Fibroblast of skin of left quadriceps (primary cell): Measurements from ENCODE around the gene FANCE.

Source experiments
- DNase-seq, 2 experiments: peaks; one replicate each; pipeline ENCODE4 v3.0.0-alpha.2; 2013; ENCODE audit warnings: low read depth in 2 of 2

FANCE gene

DNA sequence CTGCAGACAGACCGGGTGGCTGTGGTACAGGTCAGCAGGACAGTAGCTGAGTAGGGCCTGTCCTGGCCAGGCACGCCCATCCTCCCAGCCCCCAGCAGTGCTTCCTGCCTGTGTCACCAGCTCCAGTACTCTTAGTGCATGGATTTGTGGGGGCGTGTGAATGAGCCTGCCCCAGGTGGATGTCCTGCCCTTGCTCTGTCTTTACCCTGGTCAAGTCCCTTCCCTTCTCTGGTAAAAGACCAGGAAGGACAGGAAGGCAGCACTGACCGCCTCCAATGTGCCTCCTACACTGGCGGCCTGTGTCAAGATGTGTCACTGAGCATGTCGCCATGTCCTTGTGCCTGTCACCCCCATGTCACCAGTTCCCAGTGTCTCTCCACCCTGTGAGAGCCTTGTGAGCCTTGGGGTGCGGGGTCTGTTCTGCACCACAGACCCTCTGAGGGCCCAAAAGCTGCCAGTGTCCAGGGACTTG is 32.8 kb downstream of the FANCE start:
- no peak for DNase-seq

DNA sequence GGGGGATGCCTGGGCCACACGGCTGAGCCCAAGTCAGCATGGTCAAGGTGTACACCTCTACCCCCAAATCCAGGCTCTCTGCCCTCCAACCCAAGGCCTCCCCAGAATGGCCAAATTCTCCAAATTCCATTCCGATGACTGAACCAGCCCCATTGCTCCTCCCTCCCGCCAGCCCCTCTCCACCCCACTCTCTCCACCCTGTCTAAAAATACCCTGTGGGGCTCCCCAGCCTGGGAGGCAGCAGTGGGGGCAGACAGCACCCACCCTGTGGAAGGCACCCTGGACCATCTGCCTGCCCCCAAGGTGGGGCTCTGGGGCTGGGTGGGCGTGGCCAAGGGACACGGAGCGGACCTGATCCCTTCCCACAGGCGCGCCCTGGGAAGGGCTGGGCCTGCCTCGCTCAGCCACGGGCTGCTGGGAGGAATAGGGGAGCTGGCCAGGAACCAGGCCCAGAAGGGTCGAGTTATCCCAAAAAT is 33.3 kb downstream of the FANCE start:
- DNase-seq = peak in 1 of 2 experiments; percentile 40

DNA sequence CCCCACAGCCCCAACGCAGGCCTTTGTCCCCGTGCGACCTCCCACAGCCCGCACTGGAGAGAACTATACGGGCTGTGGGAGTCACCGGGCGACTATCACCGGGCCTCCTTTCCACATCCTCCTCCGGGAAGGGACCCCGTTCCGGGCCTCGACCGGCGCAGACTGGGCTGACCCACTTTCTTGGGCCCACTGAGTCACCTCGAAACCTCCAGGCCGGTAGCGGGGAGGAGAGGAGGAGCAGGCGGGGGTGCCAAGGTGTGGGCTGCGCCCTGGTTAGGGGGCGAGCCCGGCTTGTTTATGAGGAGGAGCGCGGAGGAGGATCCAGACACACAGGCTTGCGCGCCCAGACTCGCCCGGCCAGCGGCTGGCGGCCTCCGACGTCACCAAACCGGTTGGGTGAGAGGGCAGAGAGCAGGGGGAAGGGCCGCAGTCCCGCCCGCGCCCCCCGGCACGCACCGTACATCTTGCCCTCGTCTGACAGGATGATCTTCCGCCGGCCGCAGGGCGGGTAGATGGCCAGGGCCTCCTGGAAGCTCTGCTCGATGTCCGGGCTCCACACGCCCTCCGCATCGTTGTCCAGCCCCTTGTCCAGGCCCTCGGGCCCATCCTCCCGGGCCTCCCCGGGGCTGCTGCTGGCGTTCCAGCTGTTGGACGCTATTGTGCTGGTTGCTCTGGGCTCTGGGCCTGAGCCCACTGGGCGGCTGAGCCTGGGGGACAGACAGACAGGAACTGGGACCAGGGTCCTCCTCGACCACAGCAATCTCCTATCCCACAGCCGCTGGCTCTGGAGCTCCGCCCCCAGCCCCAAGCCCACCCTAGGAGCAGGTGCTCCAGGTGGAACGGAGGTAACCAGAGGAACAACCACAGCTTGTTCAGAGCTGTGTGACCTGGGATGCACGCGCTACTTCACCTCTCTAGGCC is 34.1 kb downstream of the FANCE start:
- no peak for DNase-seq

DNA sequence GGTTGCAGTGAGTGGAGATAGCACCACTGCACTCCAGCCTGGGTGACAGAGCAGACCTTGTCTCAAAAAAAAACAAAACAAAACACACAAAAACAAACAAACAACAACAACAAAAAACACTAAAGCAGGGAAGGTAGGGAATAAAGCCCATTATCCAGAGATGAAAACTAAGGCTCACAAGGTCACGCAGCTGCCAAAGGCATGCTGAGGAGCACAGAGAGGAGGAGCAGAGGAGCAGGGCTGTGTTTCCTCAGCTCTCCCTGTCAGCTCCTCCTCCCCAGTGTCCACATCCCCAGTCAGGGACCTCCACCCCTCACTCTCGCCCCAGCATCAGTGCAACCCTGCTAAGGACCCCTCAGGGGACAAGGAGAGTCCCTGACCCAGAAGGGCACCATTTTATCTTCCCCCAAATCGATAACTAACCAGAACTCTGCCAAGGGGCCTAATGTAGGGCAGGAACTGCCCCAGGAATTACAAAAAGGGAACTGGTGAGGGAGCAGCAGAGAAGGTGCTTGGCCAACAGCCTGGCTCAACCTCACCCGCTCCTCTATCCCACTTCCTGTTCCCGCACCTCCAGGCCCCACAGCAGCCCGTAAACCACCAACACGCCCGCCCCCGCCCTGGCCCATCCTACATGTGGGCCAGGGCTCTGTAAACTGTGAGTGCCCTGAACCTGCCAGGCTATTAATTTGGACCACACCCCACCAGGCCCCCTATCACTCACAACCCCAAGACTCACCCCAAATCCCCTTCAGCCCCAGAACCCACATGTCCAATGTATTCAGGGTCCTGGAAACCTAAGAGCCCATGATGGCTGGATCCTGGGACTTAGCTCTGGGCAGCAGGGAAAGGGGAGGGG is 35.7 kb downstream of the FANCE start:
- DNase-seq = no peak

DNA sequence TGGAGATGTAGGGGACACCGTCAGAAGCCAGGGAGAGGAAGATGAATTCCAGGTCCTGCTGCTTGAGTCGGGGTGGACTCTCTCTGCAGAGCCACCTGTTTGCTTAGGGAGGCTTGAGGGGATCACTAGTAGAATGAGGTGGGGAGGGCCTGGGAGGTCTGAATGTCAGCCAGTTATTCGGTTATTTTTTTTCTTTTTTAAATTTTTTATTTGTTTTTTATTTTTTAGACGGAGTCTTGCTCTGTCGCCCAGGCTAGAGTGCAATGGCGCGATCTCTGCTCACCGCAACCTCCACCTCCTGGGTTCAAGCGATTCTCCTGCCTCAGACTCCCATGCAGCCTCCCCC is 36.4 kb downstream of the FANCE start:
- DNase-seq = no peak

DNA sequence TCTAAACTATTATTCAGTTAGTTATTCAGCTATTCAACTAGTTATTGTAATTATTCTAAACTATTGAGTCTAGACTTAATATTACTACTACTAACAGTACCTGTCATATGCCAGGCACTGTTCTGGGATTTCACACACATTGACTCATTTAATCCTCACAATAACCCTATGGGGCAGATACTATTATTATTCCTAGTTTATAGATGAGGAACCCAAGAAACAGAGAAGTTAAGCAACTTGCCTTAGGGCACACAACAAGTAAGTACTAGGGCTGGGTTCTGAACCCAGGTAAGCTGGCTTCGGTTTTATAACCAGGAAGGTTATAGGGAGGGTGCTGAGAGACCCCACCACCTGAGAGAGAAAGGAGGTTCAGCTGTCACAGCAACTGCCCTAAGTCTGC is 36.9 kb downstream of the FANCE start:
- DNase-seq = no peak

DNA sequence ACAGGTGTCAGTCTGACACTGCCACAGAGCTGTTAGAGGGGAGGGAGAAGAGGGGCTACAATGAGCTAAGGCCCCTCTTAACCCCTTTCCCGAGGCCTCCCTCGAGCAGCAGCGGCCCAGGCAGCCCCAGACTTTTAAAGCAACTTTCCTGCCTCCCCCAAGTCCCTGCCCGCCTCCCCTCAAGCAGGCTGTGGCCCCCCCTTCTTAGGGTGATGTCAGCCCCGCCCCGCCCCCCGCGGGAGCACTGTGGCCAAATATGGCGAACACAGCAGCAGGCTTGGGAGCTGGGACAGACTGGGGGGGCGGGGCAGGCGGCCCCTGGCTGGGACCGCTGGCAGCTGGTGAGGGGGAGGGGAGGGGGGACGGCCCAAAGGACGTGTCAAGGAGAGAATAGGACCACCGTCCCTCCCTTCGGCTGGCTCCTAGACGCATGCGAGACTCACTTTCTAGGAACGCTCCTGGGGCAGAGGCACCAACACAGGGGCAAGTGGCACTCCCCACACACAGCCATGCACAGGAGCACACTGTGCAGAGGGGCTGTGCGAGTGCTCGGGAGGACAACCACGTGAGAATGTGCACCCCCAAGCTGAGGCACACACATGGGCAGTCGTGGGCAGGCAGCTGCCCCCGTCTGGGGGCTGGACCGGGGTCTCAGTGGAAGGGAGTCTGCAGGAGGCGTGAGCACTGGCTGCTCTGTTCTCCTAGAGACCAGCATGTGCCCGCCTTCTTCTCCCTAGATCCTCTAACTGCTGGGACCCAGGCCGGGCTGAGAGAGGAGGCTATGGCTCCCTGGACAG is 38.1 kb downstream of the FANCE start:
- peak; percentile 83 to 85 for DNase-seq

DNA sequence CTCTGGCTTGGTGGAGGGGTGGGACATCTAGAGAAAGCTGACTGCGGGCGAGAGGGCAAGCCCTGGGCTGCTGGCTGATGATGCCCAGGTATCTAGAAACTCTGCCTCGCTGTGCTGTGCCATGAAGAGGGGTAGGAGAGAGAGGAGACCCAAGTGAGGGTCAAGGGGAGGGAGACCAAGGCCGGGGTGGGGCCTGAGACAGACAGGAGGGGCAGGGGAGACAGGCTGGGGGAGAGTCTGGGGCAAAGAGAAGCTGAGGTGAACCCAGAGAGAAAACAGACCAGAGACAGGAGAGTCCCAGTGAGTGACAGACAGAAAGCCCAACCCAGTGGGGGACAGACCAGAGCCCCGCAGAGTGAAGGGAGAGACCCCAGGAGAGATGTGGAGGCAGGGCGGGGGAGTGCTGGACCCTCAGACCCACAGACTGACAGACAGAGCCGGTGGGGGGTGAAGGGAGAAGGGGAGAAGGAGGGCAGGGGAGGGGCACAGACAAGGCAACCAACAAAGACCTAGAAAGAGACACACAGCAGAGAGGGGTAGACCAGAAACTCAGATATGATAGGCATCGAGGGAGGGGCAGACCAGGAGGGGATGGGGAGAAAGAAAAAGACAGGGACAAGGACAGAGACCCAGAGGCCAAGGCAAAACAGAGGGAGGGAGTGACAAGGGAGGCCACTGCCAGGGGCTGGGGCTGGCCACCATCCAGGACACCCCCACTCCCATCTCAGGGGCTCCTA is 38.9 kb downstream of the FANCE start:
- no peak for DNase-seq

DNA sequence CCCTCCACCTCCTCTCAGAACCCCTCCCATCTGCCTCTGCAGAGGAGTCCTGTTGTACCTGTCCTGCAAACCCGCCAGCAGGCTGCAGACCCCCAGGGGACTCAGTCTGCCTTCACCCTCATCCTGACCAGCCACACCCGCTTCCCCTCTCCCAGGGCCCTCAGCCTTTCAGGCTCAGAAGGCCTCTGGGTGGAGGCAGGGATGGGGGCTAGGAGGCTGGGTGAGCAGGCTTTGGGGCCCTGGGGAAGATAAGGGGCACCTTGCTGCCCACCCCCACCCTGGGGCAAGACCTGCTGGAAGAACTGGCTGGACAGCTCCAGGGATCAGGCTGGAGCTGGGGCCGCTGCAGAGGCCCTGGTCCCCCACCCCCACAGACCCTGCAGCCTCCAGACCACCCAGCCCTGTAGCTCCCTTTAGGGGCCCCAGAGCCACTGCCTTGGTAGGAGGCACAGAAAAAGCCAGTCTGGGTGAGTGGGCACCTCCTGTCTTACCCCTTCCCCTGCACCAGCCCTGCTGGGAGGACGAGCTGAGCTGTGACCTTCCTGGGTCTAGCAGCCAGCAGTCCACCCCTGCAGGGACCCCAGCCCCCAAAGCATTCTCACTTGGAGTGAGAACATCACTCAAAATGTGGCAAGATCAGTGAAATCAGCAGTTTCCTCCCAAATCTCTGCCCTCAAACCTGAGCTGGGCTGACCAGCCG is 39.6 kb downstream of the FANCE start:
- DNase-seq = no peak

DNA sequence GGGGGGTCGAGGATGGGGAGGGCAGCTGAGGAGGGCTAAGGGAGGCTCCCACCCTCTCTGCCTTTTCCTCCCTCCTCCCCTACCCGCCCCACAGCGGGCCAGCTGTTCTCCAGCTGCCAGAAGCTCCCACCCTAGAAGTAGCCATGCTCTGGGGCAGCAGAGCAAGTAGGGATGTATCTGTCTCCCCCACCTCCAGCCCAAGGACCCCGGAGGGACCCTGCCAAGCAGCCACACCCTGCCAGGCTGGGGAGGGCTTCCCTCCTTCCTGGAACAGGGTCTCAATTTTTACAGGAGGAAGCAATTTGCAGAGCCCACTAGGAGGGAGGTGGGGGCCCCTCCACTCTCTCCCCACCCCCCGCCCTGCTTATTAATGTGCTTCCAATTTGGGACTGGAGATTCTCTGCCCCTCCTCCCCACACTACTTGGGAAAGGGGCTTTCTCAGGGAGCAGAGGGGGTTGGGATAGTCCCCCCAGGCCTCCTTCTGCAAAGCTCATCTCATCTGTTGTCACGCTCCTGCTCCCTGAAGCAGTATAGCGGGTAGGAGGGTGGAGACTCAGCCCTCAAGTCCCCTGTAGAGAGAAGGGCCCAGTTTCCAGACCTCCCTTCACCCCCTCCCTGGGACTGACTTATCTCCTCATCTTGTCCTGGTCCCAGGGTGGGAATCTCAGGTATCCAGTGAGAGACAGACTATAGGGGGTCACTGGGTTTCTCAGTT is 40.3 kb downstream of the FANCE start:
- DNase-seq = no peak

DNA sequence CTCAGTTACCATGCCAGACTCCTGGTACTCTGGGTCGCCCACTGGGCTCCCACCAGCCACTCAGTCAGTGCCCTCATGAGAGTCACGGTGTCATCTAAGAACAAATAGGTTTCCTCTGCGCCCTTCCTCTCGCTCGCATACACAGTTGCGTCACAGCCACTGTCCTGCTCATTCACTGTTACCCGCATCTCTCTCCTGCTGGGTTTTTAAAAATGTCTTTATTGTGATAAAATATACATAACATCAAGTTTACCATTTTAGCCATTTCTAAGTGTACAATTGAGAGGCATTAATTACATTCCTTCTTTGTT is 40.8 kb downstream of the FANCE start:
- no peak for DNase-seq

DNA sequence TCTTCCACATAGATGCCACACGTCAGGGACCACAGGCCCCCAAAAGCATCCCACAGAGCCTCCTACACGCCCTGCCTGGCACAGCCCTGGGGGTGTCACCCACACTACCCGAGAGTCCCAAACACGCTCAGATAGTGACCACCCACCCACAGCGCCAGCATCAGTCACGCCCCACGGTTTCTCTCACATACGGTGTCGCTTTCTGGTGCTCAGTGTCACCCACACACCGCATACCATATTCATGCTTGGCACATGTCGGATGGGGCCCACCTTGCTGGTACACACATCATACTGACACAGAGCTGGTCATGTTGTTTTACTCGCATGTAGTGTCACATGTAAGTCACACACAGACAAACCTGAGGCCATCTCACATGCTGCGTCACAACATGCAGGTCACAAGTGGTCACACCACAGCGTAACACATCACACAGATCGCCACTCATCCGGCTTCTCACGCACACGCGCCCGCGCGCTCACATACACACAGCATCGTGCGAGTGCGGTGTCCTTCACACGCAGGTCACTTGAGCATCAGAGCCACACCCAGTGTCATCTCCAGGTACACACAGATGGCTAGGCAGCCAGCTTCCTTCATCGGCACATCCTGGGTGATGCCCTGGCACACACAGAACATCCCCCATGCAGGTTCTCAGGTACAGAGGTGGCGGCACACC is 41.3 kb downstream of the FANCE start:
- DNase-seq = no peak

DNA sequence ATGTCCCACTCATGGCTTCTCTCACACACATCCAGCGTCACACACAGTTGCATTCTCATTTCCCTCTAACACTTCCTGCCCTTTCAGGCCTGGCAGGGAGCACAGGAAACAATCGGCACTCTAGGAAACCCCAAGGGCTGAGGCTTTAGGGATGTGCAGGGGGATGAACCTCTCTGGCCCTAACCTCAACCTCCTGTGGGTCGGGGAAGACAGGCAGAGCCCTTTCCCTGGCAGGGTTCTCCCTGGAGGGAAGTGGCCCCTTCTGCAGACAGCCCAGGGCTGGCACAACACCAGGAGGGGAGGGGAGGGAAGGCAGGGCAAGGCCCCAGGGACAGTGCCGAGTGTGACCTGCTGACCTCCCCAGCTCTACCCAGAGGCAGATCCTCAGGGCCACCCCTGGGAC is 42.0 kb downstream of the FANCE start:
- no peak for DNase-seq

DNA sequence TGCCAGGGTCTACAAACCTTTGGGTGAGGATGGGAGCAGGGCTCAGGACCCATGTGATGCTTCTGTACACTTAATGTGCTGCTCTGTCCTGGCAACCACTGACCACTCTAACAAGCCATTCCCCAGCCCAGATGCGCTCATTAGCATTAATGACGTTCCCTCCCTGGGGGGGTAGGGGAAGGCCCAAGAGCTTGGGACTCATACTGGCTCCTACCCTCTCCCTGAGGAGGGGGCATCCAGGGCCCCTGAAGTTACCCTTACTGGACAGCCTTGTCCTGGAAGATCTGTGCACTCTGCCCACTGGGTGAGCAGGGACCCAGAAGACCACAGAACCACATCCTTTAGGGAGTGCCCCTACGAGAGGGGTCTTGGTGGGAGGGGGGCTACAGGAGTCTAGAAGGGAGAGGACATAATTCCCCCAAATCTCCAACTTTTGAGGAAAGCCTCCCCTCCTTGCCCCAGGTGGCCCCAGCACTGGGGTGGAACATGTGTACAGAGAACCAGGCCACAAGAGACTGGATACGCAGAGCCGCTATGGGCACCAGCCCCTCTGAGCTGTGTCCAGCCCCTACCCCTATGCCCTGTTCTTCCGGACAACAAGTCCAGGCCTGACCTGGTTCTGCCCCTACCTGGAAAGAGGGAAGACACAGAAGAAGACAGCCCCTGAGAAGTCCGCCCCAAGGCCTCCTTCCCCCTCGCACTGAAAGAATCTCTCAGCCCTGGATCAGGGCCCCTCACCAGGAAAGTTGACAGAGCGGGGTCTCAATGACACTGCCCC is 43.3 kb downstream of the FANCE start:
- DNase-seq = no peak

DNA sequence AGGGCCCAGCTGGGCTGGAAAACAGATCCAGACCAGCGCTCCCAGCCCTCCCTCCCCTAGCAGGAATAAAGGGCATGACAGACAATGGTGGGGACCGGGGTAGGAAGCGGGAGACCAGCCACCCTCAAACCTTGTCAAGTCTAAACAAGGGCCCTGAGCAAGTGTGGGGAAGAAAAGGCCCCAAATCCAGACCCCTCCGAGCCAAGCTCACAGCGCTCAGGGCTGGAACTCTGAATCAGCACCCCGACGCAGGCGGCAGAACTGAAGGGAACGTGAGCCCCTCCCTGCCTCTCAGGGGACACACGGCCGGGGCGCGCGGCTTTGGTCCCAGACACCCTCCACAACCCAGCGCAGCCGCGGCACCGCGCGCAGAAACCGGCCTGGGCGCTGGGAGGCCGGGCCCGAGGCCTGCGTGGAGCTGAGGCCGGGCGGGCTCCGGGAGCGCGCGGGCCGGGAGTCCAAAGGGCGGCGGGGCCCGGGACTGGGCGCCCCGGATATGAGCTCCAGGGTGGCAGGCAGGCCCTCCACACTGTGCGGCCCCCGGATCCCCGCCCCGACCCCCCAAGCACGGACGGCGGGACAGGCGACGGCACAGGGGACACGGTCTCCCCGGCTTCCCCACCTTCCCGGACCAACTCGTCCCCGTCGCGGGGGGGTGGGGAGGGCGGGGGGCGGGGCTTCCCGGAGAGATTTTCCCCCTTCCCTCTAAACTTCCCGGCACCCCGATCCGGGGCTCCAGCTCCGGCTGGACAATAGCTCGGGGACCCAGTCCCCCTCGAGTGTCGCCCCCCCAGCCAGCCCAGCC is 44.1 kb downstream of the FANCE start:
- DNase-seq = no peak

DNA sequence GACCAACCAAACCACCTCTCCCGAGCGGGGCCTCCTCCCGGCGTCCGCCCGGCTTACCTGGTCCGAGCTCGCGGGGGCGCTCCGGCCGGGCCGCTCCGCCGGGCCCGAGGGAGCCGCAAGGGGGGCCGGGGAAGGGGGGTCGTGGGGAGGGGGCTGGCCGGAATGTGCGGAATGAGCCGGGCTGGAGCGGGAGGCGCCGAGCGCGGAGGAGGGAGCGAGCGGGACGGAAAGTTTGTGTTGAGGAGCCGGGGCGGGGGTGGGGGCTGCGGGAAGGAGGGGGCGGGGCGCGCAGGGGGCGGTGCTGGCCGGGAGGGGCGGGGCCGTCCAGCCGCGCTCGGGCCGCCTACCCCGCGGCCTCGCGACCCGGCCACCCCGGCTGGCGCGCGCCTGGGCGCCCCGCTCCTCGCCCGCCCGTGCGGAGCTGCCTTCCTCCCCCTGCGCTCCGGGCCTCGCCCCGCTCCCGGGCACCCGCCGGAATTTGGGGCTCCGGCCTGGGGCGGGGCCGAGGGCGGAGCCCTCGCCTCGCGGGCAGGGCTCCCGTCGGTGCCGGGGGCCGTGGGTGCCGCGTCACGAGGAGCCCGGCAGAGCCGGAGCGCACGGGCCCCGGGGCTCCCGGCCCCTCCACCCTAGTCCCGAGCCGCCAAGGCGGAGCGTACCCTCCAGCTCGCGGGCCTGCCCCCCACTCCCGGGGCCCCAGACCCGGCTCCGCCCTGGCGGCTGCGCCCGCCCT is 44.9 kb downstream of the FANCE start, which contains the start of gene TEAD3:
Gene TEAD3, minus strand, starts transcription at position 239 of the 730 bp plus-strand sequence.
- DNase-seq = peak; percentile 34 to 35
